IPS DF 19.7 (cell line): Measurements from ENCODE around the gene BRF1.

Source experiments
- DNase-seq: peaks from one replicate; pipeline ENCODE4 v3.0.0-alpha.2; 2013; ENCODE audit warnings: low read depth, low spot score

The BRF1 gene

GRCh38 chr14:105229099-105229655 lies 71.6 kb downstream of the BRF1 start:
- DNase-seq = no peak

GRCh38 chr14:105228562-105228961 lies 72.2 kb downstream of the BRF1 start:
- DNase-seq = no peak

- DNase-seq = no peak
Measured at GRCh38 chr14:105227346-105227745, 73.5 kb downstream of the BRF1 start.

GRCh38 chr14:105226198-105226597 lies 74.6 kb downstream of the BRF1 start:
- DNase-seq = no peak

GRCh38 chr14:105224845-105225570 lies 75.8 kb downstream of the BRF1 start:
- DNase-seq = no peak

GRCh38 chr14:105223770-105224544 lies 76.8 kb downstream of the BRF1 start:
- no peak for DNase-seq

GRCh38 chr14:105223260-105223659 lies 77.5 kb downstream of the BRF1 start:
- no peak for DNase-seq

- no peak for DNase-seq
Measured at GRCh38 chr14:105221598-105222178, 79.1 kb downstream of the BRF1 start.

GRCh38 chr14:105220699-105221597 lies 79.9 kb downstream of the BRF1 start:
- DNase-seq = no peak

- DNase-seq = no peak
Measured at GRCh38 chr14:105219753-105220152, 81.0 kb downstream of the BRF1 start.

- no peak for DNase-seq
Measured at GRCh38 chr14:105219043-105219612, 81.7 kb downstream of the BRF1 start.

GRCh38 chr14:105218611-105219010 lies 82.2 kb downstream of the BRF1 start:
- DNase-seq = no peak

GRCh38 chr14:105217774-105218173 lies 83.0 kb downstream of the BRF1 start:
- no peak for DNase-seq

- DNase-seq = no peak
Measured at GRCh38 chr14:105216490-105217247, 84.1 kb downstream of the BRF1 start.

GRCh38 chr14:105215602-105216001 lies 85.2 kb downstream of the BRF1 start:
- DNase-seq = no peak

GRCh38 chr14:105214324-105214915 lies 86.4 kb downstream of the BRF1 start:
- no peak for DNase-seq

- DNase-seq = no peak
Measured at GRCh38 chr14:105213361-105213760, 87.4 kb downstream of the BRF1 start.

- no peak for DNase-seq
Measured at GRCh38 chr14:105212541-105213300, 88.1 kb downstream of the BRF1 start.

- DNase-seq = no peak
Measured at GRCh38 chr14:105211758-105212089, 89.1 kb downstream of the BRF1 start.
